HG02885 (cell line): Measurements from ENCODE around the gene RBM8A.

Source experiments
- ATAC-seq: cut with Tn5 transposase; IDR thresholded peaks from one replicate; pipeline ENCODE4 v1.9.1; 2021; ENCODE audit warnings: mild to moderate bottlenecking; ENCODE audit not compliant: unreplicated experiment, poor library complexity

The RBM8A gene

GRCh38 chr1:145927063-145927886, at the start of gene RBM8A:
RBM8A (minus strand) TSS chr1:145927484; CDS start chr1:145927426, 58 bp downstream.
- ATAC-seq, result peak; percentile 97

GRCh38 chr1:145977016-145977415, 49.7 kb upstream of the RBM8A start:
- no peak for ATAC-seq

GRCh38 chr1:145975216-145975615, 47.9 kb upstream of the RBM8A start:
- no peak for ATAC-seq

GRCh38 chr1:145974721-145975120, 47.4 kb upstream of the RBM8A start:
- ATAC-seq, result no peak

- no peak for ATAC-seq
These were observed 45.3 kb upstream of the RBM8A start for GRCh38 chr1:145972580-145972979.

GRCh38 chr1:145967288-145967687, 40.0 kb upstream of the RBM8A start:
- ATAC-seq, result no peak

GRCh38 chr1:145965119-145965744, 37.9 kb upstream of the RBM8A start:
- ATAC-seq, result no peak

GRCh38 chr1:145964328-145965118, 37.2 kb upstream of the RBM8A start, which contains the start of the genes ANKRD34A and POLR3GL:
ANKRD34A (minus strand) TSS chr1:145964575; CDS start chr1:145961759, 2,816 bp downstream.
POLR3GL (plus strand) TSS chr1:145964690; CDS start chr1:145974866, 10,176 bp downstream.
- ATAC-seq, result peak; percentile 93

- ATAC-seq, result no peak
These were observed 36.2 kb upstream of the RBM8A start for GRCh38 chr1:145963265-145964019.

- no peak for ATAC-seq
These were observed 35.1 kb upstream of the RBM8A start for GRCh38 chr1:145962157-145963102.

GRCh38 chr1:145961425-145962156, 34.3 kb upstream of the RBM8A start:
- ATAC-seq, result no peak

- ATAC-seq, result no peak
These were observed 33.8 kb upstream of the RBM8A start for GRCh38 chr1:145961109-145961424.

GRCh38 chr1:145960468-145961108, 33.3 kb upstream of the RBM8A start:
- no peak for ATAC-seq

- no peak for ATAC-seq
These were observed 32.7 kb upstream of the RBM8A start for GRCh38 chr1:145959957-145960467.

GRCh38 chr1:145959333-145959732, 32.0 kb upstream of the RBM8A start:
- no peak for ATAC-seq

- ATAC-seq, result no peak
These were observed 31.4 kb upstream of the RBM8A start for GRCh38 chr1:145958734-145959133.

GRCh38 chr1:145957443-145958319, 30.4 kb upstream of the RBM8A start, which contains the start of gene LIX1L:
LIX1L (minus strand) TSS chr1:145958017; CDS start chr1:145957927, 90 bp downstream.
- peak; percentile 86 for ATAC-seq
